Fibroblast of lung (primary cell): ENCODE measurements around the gene RERE.
"Not testable (repeated sequence)": the region's sequence is repeated elsewhere in the genome, so short reads cannot be mapped to it uniquely, and the experiment has no call there.

ENCODE experiments used
- EZH2 ChIP-seq: IDR thresholded peaks from 2 replicates; pipeline ENCODE4 v1.5.1; 2012; ENCODE audit warnings: low read length, control low read depth, mild to moderate bottlenecking; ENCODE audit errors: missing control alignments
- TF ChIP-seq, protein P1 (sequence below), 2 donors: IDR thresholded peaks in 1 of 2; conservative IDR thresholded peaks in 1 of 2; 1 replicate in 1 of 2; 2 replicates in 1 of 2; pipeline ENCODE4 v1.5.1; 2011 to 2012; ENCODE audit warnings: low read length in 2 of 2, control low read depth in 1 of 2, inconsistent platforms in 1 of 2, low read depth in 1 of 2, mild to moderate bottlenecking in 1 of 2

- TF ChIP-seq, protein P1, sequence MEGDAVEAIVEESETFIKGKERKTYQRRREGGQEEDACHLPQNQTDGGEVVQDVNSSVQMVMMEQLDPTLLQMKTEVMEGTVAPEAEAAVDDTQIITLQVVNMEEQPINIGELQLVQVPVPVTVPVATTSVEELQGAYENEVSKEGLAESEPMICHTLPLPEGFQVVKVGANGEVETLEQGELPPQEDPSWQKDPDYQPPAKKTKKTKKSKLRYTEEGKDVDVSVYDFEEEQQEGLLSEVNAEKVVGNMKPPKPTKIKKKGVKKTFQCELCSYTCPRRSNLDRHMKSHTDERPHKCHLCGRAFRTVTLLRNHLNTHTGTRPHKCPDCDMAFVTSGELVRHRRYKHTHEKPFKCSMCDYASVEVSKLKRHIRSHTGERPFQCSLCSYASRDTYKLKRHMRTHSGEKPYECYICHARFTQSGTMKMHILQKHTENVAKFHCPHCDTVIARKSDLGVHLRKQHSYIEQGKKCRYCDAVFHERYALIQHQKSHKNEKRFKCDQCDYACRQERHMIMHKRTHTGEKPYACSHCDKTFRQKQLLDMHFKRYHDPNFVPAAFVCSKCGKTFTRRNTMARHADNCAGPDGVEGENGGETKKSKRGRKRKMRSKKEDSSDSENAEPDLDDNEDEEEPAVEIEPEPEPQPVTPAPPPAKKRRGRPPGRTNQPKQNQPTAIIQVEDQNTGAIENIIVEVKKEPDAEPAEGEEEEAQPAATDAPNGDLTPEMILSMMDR (conservative IDR thresholded peaks at IDR 0.05 in 1 of 2, IDR thresholded peaks at IDR 0.05 in 1 of 2; ENCODE audit: low read depth in 1 of 2, low read length in 2 of 2): peak in 1 of 2 donors; percentile 36
- TF ChIP-seq EZH2: not testable (repeated sequence)
Observed at GRCh38 chr1:8616791-8617190, 200.6 kb downstream of the RERE start.
